Nephron (organoid): ENCODE results near the gene DUSP15.

Source experiments
- H3K27ac Mint-ChIP-seq, 3 experiments: 2 replicates each; pipeline ENCODE4 v1.8.0; 2020; ENCODE audit warnings: mixed read lengths in 3 of 3, mild to moderate bottlenecking in 2 of 3, moderate library complexity in 1 of 3
- H3K27me3 Mint-ChIP-seq: 2 replicates; pipeline ENCODE4 v1.8.0; 2021; ENCODE audit warnings: low read depth, mild to moderate bottlenecking, moderate library complexity, mixed read lengths
- H3K36me3 Mint-ChIP-seq: 2 replicates; pipeline ENCODE4 v1.8.0; 2020; ENCODE audit warnings: low read depth, mixed read lengths
- H3K4me1 Mint-ChIP-seq: 2 replicates; pipeline ENCODE4 v1.8.0; 2020; ENCODE audit warnings: mixed read lengths
- H3K4me3 Mint-ChIP-seq, 3 experiments: 2 replicates each; pipeline ENCODE4 v1.8.0; 2020; ENCODE audit warnings: mild to moderate bottlenecking in 3 of 3, mixed read lengths in 3 of 3, moderate library complexity in 2 of 3
- H3K9me3 Mint-ChIP-seq: 2 replicates; pipeline ENCODE4 v1.8.0; 2020; ENCODE audit warnings: mixed read lengths
- TF ChIP-seq, protein P1 (sequence below), 3 experiments: fragments of 200-600 bp; sonication (generic); IDR thresholded peaks; one replicate each; pipeline ENCODE4 v1.5.0; 2021; ENCODE audit warnings: antibody characterized with exemption in 3 of 3; ENCODE audit not compliant: unreplicated experiment in 3 of 3

Gene DUSP15

DNA sequence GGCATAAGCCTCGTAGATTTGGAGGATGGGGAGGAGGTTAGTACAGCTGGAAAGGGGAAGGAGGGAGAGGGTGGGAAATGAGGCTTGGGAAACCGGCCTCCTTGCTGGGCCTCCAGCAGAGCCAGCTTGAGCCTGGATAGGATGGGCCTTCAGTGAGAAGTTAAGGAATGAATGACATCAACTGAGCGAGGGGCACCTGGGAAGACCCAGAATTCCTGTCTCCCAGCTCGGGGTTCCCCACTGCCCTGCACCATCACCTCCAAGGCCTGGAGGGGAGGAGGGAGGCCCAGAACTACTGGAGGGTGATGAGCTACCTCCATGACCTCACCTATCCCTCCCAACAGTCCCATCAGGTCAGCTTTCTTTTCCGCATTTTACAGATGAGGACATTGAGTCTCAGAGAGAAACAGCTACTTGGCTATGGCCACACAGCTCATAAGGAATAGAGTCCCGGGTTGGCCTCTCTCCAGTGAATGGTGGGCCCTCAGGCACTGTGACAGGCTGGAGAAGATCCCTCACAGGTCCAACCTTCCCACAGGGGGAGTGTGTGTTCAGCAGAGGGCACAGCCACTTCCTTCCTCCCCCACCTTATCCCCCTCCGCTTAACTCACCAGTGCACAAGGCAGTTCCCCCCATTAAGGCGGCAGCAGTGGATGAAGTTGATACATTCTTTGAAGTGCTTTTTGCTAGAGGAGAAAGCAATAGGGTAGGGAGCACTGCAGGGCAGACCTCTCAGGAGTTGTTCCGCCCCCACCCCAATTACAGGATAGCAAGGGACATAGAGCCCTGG lies 6.8 kb downstream of the DUSP15 start:
- Mint-ChIP-seq H3K4me3 (peak overlapping the region; percentile 52 to 85 (median 57)), H3K27ac (no peak overlapping the region), H3K27me3 (peaks cover 9% of the 10 kb centered on the region), H3K4me1 (peaks cover 9% of the 10 kb centered on the region), H3K36me3 (peaks cover 4% of the 10 kb centered on the region), H3K9me3 (no peaks in the 10 kb centered on the region)
- TF ChIP-seq, protein P1, sequence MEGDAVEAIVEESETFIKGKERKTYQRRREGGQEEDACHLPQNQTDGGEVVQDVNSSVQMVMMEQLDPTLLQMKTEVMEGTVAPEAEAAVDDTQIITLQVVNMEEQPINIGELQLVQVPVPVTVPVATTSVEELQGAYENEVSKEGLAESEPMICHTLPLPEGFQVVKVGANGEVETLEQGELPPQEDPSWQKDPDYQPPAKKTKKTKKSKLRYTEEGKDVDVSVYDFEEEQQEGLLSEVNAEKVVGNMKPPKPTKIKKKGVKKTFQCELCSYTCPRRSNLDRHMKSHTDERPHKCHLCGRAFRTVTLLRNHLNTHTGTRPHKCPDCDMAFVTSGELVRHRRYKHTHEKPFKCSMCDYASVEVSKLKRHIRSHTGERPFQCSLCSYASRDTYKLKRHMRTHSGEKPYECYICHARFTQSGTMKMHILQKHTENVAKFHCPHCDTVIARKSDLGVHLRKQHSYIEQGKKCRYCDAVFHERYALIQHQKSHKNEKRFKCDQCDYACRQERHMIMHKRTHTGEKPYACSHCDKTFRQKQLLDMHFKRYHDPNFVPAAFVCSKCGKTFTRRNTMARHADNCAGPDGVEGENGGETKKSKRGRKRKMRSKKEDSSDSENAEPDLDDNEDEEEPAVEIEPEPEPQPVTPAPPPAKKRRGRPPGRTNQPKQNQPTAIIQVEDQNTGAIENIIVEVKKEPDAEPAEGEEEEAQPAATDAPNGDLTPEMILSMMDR (IDR thresholded peaks at IDR 0.05; ENCODE audit: unreplicated experiment in 3 of 3): no peak

DNA sequence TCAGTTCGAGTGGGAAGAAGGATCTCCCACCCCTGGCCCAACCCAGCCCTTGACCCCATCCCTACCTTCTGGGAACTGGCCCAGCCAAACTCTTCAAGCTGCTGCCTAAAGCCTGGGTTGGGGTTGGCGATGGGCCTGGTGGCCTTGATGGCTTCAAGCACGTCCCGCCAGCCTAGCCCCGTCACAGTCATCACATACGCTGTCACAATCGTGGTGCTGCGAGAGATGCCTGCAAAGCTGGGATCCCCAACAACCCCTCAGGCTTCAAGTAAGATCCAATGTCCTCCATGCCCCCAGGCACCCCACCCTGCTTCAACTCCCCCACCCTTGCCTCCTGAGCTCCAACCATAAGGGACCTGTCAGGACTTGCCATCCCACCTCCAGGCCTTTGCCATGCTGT lies 7.8 kb downstream of the DUSP15 start:
- no peak overlapping the region for H3K27ac Mint-ChIP-seq
- H3K27me3 Mint-ChIP-seq: peaks cover 9% of the 10 kb centered on the region
- peak overlapping the region; percentile 52 to 85 (median 57) for H3K4me3 Mint-ChIP-seq
- TF ChIP-seq, protein P1 (IDR thresholded peaks at IDR 0.05; ENCODE audit: unreplicated experiment in 3 of 3): no peak
- H3K9me3 Mint-ChIP-seq: no peaks in the 10 kb centered on the region
- H3K4me1 Mint-ChIP-seq: peaks cover 12% of the 10 kb centered on the region
- H3K36me3 Mint-ChIP-seq: peaks cover 4% of the 10 kb centered on the region

DNA sequence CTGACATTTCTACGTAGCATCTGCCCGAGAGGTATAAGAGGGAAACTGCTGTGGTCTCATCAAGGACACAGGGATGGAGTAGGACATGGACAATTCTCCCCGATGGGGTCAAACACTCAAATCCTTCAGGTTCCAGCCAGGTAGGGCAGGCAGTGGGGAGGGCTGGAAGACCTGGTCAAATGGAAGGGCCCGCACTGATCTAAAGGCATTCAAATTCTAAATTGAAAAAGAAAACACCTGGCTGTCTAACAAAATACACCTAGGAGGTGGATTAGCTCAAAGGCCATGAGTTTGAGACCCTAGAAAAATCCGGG lies 8.2 kb downstream of the DUSP15 start:
- peaks cover 9% of the 10 kb centered on the region for H3K27me3 Mint-ChIP-seq
- peaks cover 2% of the 10 kb centered on the region for H3K36me3 Mint-ChIP-seq
- H3K9me3 Mint-ChIP-seq: no peaks in the 10 kb centered on the region
- peak overlapping the region; percentile 41 to 82 (median 62) for H3K27ac Mint-ChIP-seq
- TF ChIP-seq, protein P1 (IDR thresholded peaks at IDR 0.05; ENCODE audit: unreplicated experiment in 3 of 3): no peak
- peak overlapping the region; percentile 84 to 89 (median 85) for H3K4me3 Mint-ChIP-seq
- peaks cover 15% of the 10 kb centered on the region for H3K4me1 Mint-ChIP-seq

DNA sequence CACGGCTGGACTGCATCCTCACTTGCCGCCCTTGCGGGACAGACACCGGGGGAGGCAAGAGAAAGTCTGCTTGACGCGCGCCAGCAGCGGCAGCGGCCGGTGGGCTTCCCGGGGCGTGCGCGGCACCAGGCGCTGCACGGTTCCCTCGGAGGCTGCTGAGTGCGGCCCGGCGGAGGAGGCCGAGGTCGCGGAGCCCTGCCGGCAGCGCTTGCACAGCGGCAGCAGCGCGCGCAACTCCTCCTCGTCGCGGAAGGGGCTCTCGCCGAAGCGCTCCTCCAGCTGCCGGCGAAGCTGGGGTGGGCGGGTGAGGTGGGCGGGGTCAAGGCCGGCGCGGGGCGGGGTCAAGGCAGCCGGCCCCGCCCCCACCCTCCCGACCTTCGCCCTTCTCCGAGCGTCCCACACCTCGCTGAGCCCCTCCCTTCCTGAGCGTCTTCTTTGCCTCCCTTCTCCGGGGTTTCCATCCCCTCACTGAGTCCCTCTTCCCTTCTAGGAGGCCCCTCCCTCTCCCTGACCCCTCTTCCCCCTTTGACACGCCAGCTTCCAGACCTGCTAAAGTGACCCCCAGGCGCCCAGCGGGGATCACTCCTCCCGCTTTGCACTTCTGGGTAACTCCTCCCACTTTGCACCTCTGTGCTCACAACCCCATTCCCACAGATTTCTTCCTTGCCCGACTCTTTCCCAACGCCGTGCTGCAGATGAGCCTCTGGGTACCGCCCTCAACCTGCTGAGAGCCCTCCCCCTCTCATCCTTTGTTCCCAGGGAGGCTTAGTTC lies 8.8 kb downstream of the DUSP15 start:
- peak overlapping the region; percentile 84 to 89 (median 85) for H3K4me3 Mint-ChIP-seq
- TF ChIP-seq, protein P1 (IDR thresholded peaks at IDR 0.05; ENCODE audit: unreplicated experiment in 3 of 3): no peak
- peaks cover 9% of the 10 kb centered on the region for H3K27me3 Mint-ChIP-seq
- H3K9me3 Mint-ChIP-seq: no peaks in the 10 kb centered on the region
- peaks cover 15% of the 10 kb centered on the region for H3K4me1 Mint-ChIP-seq
- H3K36me3 Mint-ChIP-seq: no peaks in the 10 kb centered on the region
- peak overlapping the region; percentile 41 to 82 (median 62) for H3K27ac Mint-ChIP-seq

DNA sequence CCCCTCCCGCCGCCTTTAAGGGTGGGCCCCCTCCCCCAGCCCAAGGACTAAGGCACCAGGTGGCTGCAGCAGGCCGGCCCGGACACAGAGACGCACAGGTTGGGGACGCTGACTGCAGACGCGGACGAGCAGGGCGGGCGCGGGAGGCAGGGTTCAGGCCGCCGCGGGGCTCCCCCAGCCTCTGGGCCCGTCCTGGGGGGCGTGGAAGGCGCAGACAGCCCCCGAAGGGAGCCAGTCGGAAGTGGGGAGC lies 9.3 kb downstream of the DUSP15 start:
- no peaks in the 10 kb centered on the region for H3K9me3 Mint-ChIP-seq
- H3K4me3 Mint-ChIP-seq: peak overlapping the region; percentile 74 to 89 (median 82)
- H3K4me1 Mint-ChIP-seq: peaks cover 15% of the 10 kb centered on the region
- peaks cover 9% of the 10 kb centered on the region for H3K27me3 Mint-ChIP-seq
- TF ChIP-seq, protein P1 (IDR thresholded peaks at IDR 0.05; ENCODE audit: unreplicated experiment in 3 of 3): no peak
- H3K27ac Mint-ChIP-seq: no peak overlapping the region
- H3K36me3 Mint-ChIP-seq: no peaks in the 10 kb centered on the region
